HL-60/S4 treated with phorbol 12-myristate 13-acetate at 8.2 ng/mL for 4 days and 3 days (cell line): ENCODE data around the gene GMPR.

ENCODE experiments used
- in situ Hi-C: fragments of 300-500 bp; cut with MboI; formaldehyde crosslinking; loops from 2 replicates; pipeline ENCODE4 v1.15.0; 2022; ENCODE audit warnings: low sequenced_read_pairs

Gene GMPR

GRCh38 chr6:16324606-16325225, 86.3 kb downstream of the GMPR start:
- in situ Hi-C loops, result loop anchor here (25.0 kb wide), 1 partner anchor 438 kb away; the partner anchor contains the start of gene ATXN1

DNA sequence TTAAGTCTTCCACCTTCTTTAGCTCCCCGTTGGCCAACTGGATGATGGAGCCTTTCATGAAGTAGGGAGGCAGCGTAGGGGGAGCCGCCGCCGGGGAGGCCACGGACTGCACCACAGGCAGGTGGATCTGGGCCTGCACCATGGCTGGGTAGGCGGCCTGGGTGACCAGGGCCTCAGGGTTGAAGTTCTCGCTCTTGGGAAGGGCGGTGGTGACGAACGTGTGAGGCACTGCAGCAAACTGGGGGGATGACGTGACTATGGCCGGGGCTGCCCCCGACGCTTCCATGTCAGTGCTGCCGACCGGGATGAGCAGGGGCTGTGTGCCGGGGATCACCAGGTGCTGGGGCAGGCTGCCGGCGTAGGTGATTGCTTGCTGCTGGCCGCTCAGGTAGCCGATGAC, 88.1 kb downstream of the GMPR start:
- in situ Hi-C loops, result loop anchor here (25.0 kb wide), 1 partner anchor 436 kb away; the partner anchor contains the start of gene ATXN1

- in situ Hi-C loops, result loop anchor here (25.0 kb wide), 1 partner anchor 435 kb away; the partner anchor contains the start of gene ATXN1
Measured at GRCh38 chr6:16326971-16327776, 88.8 kb downstream of the GMPR start.

DNA sequence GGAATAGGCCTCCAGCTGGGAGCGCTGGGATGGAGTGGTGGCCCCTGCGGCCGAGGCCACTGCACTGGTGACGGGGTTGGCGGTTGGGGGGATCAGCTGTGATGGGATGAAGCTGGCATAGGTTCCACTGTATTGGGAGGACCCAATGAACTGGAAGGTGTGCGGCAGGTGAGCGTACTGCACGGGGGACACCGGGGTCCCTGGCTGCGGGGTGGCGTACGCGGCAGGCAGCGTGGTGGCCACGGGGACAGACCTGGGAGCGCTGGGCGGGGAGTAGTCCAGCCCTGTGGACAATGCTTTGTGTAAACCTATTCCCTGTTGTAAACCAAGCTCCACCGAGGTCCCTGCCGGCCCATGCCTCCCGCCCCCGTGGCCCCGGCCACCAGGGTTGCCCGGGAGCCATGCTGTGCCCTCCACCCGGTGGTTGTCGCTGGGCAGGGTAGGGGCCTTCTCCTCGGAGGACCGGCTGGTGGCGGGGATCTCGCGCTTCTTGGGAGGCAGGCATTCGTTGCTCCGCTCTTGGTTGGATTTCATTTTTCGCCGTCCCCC, 89.5 kb downstream of the GMPR start:
- in situ Hi-C loops, result loop anchor here (25.0 kb wide), 1 partner anchor 434 kb away; the partner anchor contains the start of gene ATXN1

DNA sequence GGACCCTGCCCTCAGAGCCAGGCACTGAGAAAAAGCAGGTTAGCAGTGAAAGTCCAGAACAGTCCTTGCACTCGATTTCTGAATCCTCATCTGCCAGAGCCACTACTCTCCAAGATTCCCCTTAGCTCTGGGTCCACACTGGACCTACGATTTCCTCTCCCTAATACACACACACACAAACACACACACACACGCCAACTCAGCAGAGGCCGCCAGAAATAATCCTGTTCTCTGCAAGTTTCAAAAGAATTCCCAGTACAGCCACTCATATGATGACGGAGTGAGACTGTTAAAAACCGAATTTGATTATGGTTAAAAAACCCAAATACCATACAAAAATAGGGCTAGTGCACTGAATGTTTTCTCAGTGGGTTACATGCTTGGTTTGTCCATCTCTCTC, 90.8 kb downstream of the GMPR start:
- in situ Hi-C loops, result loop anchor here (25.0 kb wide), 1 partner anchor 433 kb away; the partner anchor contains the start of gene ATXN1

GRCh38 chr6:16331384-16332174, 93.2 kb downstream of the GMPR start:
- in situ Hi-C loops, result loop anchor here (10.0 to 25.0 kb wide), 2 partner anchors 73 to 431 kb away; partner anchors contain the start of gene ATXN1

GRCh38 chr6:16332175-16332542, 93.8 kb downstream of the GMPR start:
- in situ Hi-C loops, result loop anchor here (10.0 to 25.0 kb wide), 2 partner anchors 73 to 430 kb away; partner anchors contain the start of gene ATXN1

DNA sequence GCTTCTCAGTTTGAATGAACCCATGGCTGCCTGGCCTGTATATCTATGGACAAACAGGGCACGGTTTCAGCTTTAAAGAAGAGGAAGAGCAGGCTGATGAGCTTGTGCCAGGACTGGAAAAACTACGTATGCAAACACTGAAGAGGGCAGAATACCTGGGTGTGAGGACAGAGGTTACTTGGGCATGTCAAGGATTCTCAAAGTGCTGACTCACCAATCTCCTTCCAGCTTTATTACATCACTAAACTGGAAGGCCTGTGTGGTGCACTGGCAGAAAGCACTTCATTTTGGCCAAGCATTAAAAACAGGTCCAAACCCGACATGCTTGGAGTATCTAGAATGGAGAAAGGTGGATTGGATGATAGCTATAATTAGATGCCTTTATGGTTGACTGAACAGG, 95.2 kb downstream of the GMPR start:
- in situ Hi-C loops, result loop anchor here (10.0 to 25.0 kb wide), 2 partner anchors 71 to 429 kb away; partner anchors contain the start of gene ATXN1

DNA sequence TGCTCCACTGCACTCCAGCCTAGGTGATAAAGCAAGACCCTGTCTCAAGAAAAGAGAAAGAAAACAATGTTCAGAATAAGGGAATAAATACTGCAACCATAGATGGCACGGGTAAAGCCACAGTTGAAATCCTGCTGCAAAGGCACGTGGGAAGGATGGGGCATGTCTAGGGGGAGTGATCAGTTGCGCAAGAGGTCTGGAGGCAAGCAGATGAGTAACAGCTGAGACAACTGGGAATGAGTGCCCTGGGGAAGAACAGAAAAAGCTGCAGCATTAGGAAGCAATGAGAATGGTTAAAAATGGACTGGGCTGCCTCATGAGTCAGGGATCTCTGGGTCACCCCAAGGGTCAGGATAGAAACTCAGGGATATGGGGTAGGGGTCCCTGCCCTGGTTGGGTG, 96.3 kb downstream of the GMPR start:
- in situ Hi-C loops, result loop anchor here (10.0 to 25.0 kb wide), 2 partner anchors 70 to 428 kb away; partner anchors contain the start of gene ATXN1

GRCh38 chr6:16335176-16335575, 96.8 kb downstream of the GMPR start:
- in situ Hi-C loops, result loop anchor here (10.0 to 25.0 kb wide), 2 partner anchors 70 to 427 kb away; partner anchors contain the start of gene ATXN1

DNA sequence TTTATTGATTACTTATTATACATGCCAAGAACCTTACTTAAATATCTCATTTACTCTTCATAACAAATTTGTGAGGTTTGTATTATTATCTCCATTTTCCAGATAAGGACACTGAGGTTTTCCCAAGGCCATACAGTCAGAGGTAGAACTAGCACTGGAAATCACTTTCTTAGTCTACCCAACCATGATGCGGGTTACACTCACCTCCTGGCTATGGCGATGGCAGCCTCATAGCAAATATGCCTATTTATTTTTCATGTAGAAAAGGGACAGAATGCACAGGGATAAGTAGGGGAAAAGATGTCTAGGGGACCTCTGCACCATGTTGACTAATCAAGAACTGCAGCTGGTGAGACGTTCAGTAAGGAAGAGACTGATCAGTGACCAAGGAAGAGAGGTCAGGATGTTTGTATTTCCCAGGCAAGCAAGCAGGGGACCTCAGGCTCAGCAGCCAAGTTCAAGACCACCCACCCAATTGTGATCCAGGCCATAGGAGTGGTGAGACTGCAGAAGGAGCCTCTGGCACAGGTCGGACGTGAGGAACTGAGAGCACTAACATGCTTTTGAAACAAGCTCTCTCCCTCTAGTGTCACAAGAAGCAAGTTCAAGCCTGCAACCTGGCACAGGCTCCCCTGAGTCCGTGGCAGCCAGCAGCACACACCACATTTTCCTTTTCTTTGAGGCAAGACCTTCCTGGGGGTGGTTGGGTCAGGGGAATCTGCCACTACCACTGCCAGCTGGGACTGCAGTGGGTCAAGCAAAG, 97.8 kb downstream of the GMPR start:
- in situ Hi-C loops, result loop anchor here (10.0 to 25.0 kb wide), 2 partner anchors 69 to 426 kb away; partner anchors contain the start of gene ATXN1

GRCh38 chr6:16336911-16337294, 98.5 kb downstream of the GMPR start:
- in situ Hi-C loops, result loop anchor here (10.0 to 25.0 kb wide), 2 partner anchors 68 to 425 kb away; partner anchors contain the start of gene ATXN1

DNA sequence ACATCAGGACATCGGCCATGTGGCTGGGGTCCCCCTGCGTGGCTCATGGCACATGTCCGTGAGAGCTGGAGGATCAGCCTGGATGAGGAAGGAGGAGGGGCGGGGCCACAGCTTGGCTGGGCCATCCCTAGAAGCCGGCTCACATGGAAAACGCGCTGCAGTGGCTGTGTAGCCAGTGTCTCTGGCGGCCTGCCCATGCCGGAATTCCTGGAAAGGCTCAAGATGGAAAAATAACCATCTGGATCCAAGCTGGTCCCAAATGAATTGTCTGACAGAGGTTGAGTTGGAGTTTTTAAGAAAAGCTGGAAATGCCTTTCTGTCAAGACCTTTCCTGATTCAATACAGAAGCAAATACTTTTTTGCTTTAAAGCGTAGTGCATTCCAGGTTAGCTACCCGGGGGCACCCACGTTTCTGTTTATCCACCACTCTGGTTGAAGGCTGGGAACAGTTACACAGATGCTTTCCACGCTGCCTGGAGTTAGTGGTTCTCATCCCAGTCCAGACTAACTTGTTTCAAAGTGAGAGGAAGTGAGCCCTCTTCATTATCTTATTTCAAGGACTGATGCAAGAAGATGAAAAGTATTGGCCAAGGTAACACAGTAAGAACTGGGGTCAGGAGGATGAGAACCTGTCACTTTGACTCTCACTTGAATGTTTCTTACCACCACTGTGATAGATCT, 99.0 kb downstream of the GMPR start:
- in situ Hi-C loops, result loop anchor here (10.0 to 25.0 kb wide), 2 partner anchors 67 to 425 kb away; partner anchors contain the start of gene ATXN1

DNA sequence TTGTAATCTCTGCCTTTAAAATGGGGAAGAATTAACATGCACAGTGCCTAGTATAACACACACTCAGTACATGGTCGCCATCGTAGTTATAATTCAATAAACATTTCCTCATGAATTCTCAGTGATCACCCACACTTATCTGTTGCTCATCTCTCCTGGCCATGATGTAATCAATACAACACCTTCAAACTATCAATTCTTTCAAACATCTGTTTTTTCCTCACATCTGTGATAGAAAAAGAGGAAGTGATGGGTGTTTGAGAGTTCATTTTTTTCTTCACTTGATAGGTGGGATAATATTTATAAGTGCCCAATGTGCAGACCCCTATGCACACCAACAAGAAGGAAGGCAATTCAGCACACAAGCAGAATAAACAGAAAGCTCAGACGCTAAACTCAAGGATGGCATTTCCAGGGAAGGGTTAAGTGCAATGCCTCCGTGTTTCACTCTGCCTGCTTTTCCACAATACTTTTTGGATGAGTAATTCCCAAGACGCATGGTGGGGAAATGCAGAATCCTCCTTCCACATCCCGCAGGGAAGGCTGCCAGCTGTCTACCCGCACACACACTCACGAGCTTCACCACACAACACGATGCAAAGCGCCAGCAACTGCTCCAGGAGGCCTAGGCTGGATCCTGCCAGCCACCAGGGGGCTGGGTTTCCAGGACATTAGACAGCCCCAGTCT, 100.3 kb downstream of the GMPR start:
- in situ Hi-C loops, result loop anchor here (10.0 to 25.0 kb wide), 2 partner anchors 66 to 424 kb away; partner anchors contain the start of gene ATXN1

GRCh38 chr6:16339265-16339587, 100.8 kb downstream of the GMPR start:
- in situ Hi-C loops, result loop anchor here (10.0 to 25.0 kb wide), 2 partner anchors 66 to 423 kb away; partner anchors contain the start of gene ATXN1

- in situ Hi-C loops, result loop anchor here (25.0 kb wide), 1 partner anchor 419 kb away; the partner anchor contains the start of gene ATXN1
Measured at GRCh38 chr6:16343593-16343992, 105.2 kb downstream of the GMPR start.

DNA sequence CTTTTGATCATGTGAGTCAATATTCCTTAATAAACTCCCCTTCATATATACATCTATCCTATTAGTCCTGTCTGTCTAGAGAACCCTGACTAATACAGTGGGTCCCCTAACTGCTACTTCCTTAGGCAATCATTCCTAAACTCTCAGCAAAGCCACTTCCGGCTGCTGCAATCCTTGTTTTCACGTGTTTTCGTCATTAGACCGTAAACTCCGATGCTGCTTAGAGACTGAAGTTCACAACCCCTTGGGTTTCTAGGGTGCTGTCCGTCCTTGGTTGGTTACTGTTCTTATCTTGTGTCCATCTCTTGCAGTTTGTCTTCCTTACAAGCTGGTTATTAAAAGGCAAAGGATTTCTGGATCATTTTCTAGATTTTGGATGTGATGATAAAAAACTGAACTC, 106.4 kb downstream of the GMPR start:
- in situ Hi-C loops, result loop anchor here (25.0 kb wide), 1 partner anchor 418 kb away; the partner anchor contains the start of gene ATXN1
